ENCODE data around the gene CCNY.

GRCh38 chr10:35607475-35608327 is 271.4 kb downstream of the CCNY start:
- TF ChIP-seq, protein P1, sequence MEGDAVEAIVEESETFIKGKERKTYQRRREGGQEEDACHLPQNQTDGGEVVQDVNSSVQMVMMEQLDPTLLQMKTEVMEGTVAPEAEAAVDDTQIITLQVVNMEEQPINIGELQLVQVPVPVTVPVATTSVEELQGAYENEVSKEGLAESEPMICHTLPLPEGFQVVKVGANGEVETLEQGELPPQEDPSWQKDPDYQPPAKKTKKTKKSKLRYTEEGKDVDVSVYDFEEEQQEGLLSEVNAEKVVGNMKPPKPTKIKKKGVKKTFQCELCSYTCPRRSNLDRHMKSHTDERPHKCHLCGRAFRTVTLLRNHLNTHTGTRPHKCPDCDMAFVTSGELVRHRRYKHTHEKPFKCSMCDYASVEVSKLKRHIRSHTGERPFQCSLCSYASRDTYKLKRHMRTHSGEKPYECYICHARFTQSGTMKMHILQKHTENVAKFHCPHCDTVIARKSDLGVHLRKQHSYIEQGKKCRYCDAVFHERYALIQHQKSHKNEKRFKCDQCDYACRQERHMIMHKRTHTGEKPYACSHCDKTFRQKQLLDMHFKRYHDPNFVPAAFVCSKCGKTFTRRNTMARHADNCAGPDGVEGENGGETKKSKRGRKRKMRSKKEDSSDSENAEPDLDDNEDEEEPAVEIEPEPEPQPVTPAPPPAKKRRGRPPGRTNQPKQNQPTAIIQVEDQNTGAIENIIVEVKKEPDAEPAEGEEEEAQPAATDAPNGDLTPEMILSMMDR (IDR thresholded peaks at IDR 0.05 in 4 of 5, conservative IDR thresholded peaks at IDR 0.05 in 1 of 5), result no peak
- no peak for TF ChIP-seq POLR2A (IDR thresholded peaks at IDR 0.05)
